Measurements from ENCODE around the gene PRPF6. TPM values are rescaled to one million over a fixed set of nuclear protein-coding genes. Genes with fewer than 3 reads are reported as not detected.

Gene PRPF6
- total RNA-seq, 1 donor from 2014 or later = 48.4 TPM

GRCh38 chr20:63951398-63952209 is 29.3 kb upstream of the PRPF6 start:
- no peak for FAIRE-seq
- Histone ChIP-seq H3K4me3 (ENCODE audit: low read depth, low read length) (no peak overlapping the region), H3K27me3 (ENCODE audit: control insufficient read depth, insufficient read depth, low read length) (no peaks in the 10 kb centered on the region), H3K36me3 (ENCODE audit: control insufficient read depth, insufficient read depth, low read length) (peaks cover 3% of the 10 kb centered on the region)
- DNase-seq (ENCODE audit: low read depth) = no peak
- no peak for TF ChIP-seq CTCF (IDR thresholded peaks at IDR 0.05; ENCODE audit: insufficient read depth, low read length, severe bottlenecking)

GRCh38 chr20:63952210-63952535 is 28.8 kb upstream of the PRPF6 start:
- Histone ChIP-seq H3K4me3 (ENCODE audit: low read depth, low read length) (no peak overlapping the region), H3K27me3 (ENCODE audit: control insufficient read depth, insufficient read depth, low read length) (no peaks in the 10 kb centered on the region), H3K36me3 (ENCODE audit: control insufficient read depth, insufficient read depth, low read length) (peaks cover 3% of the 10 kb centered on the region)
- no peak for TF ChIP-seq CTCF (IDR thresholded peaks at IDR 0.05; ENCODE audit: insufficient read depth, low read length, severe bottlenecking)
- DNase-seq (ENCODE audit: low read depth) = no peak
- no peak for FAIRE-seq

- no peak for TF ChIP-seq CTCF (IDR thresholded peaks at IDR 0.05; ENCODE audit: insufficient read depth, low read length, severe bottlenecking)
- FAIRE-seq = no peak
Observed at GRCh38 chr20:63952769-63953168, 28.2 kb upstream of the PRPF6 start.

GRCh38 chr20:63953764-63954429 is 27.0 kb upstream of the PRPF6 start:
- no peaks in the 10 kb centered on the region for H3K27me3 ChIP-seq (ENCODE audit: control insufficient read depth, insufficient read depth, low read length)
- no peak overlapping the region for H3K4me3 ChIP-seq (ENCODE audit: low read depth, low read length)
- FAIRE-seq (no peak), DNase-seq (ENCODE audit: low read depth) (no peak)
- H3K36me3 ChIP-seq (ENCODE audit: control insufficient read depth, insufficient read depth, low read length) = peaks cover 3% of the 10 kb centered on the region
- no peak for TF ChIP-seq CTCF (IDR thresholded peaks at IDR 0.05; ENCODE audit: insufficient read depth, low read length, severe bottlenecking)

More at GRCh38 chr20:63952769-63953168, 28.2 kb upstream of the PRPF6 start:
- no peak for DNase-seq (ENCODE audit: low read depth)
- Histone ChIP-seq H3K4me3 (ENCODE audit: low read depth, low read length) (no peak overlapping the region), H3K36me3 (ENCODE audit: control insufficient read depth, insufficient read depth, low read length) (peaks cover 3% of the 10 kb centered on the region), H3K27me3 (ENCODE audit: control insufficient read depth, insufficient read depth, low read length) (no peaks in the 10 kb centered on the region)

GRCh38 chr20:63955281-63955826 is 25.6 kb upstream of the PRPF6 start:
- FAIRE-seq (no peak), DNase-seq (ENCODE audit: low read depth) (no peak)
- Histone ChIP-seq H3K36me3 (ENCODE audit: control insufficient read depth, insufficient read depth, low read length) (peaks cover 3% of the 10 kb centered on the region), H3K27me3 (ENCODE audit: control insufficient read depth, insufficient read depth, low read length) (no peaks in the 10 kb centered on the region), H3K4me3 (ENCODE audit: low read depth, low read length) (peak overlapping the region; percentile 98)
- peak; percentile 56 for TF ChIP-seq CTCF (IDR thresholded peaks at IDR 0.05; ENCODE audit: insufficient read depth, low read length, severe bottlenecking)
